HTERT RPE-1 (cell line): ENCODE data around the gene PAPPA2.
"Not testable (repeated sequence)": the region's sequence is repeated elsewhere in the genome, so short reads cannot be mapped to it uniquely, and the experiment has no call there.

Experiments used
- in situ Hi-C: fragments of 300-500 bp; cut with MboI; formaldehyde crosslinking; loops from 4 replicates; pipeline ENCODE4 v1.14.3; 2020; ENCODE audit warnings: low sequenced_read_pairs

Gene PAPPA2, protein sequence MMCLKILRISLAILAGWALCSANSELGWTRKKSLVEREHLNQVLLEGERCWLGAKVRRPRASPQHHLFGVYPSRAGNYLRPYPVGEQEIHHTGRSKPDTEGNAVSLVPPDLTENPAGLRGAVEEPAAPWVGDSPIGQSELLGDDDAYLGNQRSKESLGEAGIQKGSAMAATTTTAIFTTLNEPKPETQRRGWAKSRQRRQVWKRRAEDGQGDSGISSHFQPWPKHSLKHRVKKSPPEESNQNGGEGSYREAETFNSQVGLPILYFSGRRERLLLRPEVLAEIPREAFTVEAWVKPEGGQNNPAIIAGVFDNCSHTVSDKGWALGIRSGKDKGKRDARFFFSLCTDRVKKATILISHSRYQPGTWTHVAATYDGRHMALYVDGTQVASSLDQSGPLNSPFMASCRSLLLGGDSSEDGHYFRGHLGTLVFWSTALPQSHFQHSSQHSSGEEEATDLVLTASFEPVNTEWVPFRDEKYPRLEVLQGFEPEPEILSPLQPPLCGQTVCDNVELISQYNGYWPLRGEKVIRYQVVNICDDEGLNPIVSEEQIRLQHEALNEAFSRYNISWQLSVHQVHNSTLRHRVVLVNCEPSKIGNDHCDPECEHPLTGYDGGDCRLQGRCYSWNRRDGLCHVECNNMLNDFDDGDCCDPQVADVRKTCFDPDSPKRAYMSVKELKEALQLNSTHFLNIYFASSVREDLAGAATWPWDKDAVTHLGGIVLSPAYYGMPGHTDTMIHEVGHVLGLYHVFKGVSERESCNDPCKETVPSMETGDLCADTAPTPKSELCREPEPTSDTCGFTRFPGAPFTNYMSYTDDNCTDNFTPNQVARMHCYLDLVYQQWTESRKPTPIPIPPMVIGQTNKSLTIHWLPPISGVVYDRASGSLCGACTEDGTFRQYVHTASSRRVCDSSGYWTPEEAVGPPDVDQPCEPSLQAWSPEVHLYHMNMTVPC (N-terminal part only)

GRCh38 chr1:176462674-176463378, at the start of gene PAPPA2:
PAPPA2 (plus strand) TSS chr1:176463175; CDS start chr1:176556323, 93,148 bp downstream.
- in situ Hi-C loops: no loop called here

GRCh38 chr1:176416777-176417176, 46.2 kb upstream of the PAPPA2 start:
- in situ Hi-C loops: no loop called here

GRCh38 chr1:176419608-176420007, 43.4 kb upstream of the PAPPA2 start:
- in situ Hi-C loops: not testable (repeated sequence)

DNA sequence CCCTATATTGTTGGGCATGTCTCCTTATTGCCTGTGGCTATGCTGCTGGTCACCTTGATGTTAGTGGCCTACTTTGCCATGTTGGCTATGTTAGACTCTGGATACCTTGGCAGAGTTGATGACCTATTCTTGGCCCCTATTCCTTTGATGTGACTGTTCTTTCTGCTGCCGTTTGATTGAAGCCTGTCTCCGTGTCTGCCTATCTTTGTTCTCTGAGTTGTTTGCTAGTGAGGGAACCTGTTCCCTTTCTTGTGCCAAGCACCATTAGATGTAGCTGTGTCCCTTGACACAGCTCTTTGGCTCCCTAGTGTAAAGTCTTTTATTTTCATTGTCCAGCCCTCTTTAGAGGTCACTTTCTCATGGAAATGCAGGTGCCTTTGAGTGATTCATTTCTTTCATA, 28.7 kb upstream of the PAPPA2 start:
- in situ Hi-C loops: no loop called here

- in situ Hi-C loops: no loop called here
Measured at GRCh38 chr1:176436251-176436650, 26.7 kb upstream of the PAPPA2 start.

DNA sequence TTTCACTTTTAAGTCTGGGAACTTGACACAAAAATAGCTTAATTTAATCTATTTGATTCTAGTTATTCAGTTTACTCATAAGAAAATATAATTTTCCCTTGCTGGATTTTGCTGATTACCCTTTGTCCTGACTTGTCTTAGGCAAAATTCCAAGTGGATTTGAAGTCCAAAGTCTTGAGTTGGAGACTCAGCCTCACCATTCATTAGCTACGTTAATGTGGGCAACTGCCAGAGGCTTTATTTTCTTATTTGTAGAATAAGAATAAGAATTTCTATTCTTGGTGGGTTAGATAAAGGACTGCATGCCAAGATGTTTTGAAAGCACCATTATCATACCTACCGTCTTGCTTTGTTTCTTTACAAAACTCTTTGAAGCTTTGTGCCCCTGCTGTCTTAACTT, 22.8 kb upstream of the PAPPA2 start:
- in situ Hi-C loops: no loop called here

GRCh38 chr1:176444286-176444685, 18.7 kb upstream of the PAPPA2 start:
- in situ Hi-C loops: no loop called here

DNA sequence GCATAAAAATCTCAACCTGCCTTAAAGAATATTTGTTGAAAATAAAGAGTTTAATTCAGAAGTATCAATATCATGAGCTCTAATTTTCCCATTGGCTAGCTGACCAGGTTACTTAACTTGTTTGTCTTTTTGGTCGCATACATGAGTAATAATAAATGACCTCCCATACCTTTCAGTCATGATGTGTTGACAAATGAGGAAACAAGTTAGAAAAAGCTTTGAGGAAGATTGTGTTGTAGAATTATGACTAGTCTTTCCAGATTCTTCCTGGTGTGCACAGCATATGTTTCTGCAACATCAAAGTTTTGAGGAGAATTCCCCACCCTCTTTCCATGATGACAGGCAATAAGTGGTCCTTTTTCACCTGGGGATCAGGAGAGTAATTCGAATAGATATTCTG, 17.6 kb upstream of the PAPPA2 start:
- in situ Hi-C loops: no loop called here

- in situ Hi-C loops: no loop called here
Measured at GRCh38 chr1:176448340-176448739, 14.6 kb upstream of the PAPPA2 start.

DNA sequence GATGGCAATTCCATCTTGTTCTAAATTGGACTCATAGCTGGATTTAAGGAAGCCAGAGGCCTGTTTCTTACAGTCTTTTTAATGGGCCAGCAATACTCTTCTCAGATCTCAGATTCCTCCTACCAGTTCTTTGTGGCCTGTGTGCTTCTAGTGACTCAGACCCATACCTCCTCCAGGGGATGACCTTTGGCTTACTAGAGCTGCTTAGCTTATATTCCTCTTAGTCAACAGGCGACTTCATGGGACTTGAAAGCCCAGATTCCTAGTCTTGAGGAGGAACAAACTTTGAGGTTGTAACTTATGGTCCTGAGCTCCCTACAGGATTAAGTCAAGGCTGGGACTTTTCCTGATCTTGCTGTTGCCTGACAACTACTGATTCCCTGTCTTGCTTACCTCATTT, 12.4 kb upstream of the PAPPA2 start:
- in situ Hi-C loops: no loop called here

DNA sequence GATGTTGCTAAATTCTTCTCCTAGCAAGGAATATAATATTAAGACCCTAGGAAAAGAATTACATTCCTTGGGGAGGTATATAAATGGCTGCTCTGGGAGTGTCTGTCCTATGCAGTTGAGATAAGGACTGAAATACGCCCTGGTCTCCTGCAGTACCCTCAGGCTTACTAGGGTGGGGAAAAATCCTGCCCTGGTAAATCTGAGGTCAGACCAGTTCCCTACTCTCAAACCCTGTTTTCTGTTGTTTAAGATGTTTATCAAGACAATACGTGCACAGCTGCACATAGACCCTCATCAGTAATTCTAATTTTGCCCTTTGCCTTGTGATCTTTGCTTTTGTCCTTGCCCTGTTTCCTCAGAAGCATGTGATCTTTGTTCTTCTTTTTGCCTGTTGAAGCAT, 11.2 kb upstream of the PAPPA2 start:
- in situ Hi-C loops: not testable (repeated sequence)

GRCh38 chr1:176456795-176457194, 6.2 kb upstream of the PAPPA2 start:
- in situ Hi-C loops: no loop called here

DNA sequence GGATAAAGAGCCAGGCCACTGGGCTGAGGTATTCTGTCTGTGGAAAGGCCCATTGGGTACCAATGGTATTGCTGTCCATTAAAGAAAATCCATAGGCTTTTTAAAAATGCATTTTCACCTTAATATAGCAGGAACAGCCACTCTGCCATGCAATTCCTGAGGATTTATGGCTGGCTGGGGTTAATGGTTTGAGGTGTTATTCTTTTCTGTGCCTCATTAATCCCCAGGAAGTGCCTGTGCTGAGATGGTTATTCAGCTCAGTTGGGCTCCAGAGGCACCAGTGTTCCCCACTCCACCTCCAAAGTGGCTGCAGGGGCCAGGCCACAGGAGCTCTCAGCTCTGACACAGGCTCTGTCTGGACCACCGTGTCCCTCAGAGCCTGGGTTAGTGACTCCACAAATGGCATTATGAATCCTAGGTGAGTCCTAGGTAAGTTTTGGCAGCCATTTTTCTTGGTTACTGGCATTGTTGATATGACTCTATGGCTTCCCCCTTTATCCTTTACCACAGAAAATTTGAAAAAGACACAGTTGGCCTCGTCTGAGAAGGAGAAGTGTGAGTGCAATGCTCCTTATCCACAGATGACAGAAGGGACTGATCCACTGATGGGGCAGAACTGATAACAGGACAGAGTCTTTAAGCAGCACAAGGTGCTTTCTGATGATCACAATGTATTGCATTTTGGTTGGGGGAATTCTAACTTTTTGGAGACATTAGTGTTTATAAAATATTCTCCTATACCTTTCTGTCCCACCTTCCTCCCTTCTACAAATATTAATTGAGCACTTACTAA, 2.2 kb upstream of the PAPPA2 start:
- in situ Hi-C loops: no loop called here

GRCh38 chr1:176461576-176461975, 1.4 kb upstream of the PAPPA2 start:
- in situ Hi-C loops: no loop called here

DNA sequence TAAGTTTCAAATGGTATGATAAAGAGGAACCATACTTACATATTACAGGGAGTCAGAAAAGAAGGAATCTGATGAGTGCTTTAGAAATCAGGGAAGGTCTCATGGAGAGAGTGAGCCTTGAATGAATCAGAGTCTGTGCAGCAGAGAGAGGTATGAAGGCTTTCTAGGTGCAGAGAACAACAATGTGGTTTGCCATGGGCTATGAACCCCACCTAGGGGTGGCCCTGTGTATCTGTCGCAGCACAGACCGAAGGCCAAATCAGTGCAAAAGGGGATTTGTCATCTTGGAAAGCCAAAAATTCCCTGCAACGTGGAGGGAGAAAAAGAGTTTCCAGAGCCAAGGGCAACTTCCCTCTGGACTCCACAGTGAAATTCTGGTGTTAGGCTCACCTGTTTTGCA, 3.5 kb downstream of the PAPPA2 start:
- in situ Hi-C loops: no loop called here

DNA sequence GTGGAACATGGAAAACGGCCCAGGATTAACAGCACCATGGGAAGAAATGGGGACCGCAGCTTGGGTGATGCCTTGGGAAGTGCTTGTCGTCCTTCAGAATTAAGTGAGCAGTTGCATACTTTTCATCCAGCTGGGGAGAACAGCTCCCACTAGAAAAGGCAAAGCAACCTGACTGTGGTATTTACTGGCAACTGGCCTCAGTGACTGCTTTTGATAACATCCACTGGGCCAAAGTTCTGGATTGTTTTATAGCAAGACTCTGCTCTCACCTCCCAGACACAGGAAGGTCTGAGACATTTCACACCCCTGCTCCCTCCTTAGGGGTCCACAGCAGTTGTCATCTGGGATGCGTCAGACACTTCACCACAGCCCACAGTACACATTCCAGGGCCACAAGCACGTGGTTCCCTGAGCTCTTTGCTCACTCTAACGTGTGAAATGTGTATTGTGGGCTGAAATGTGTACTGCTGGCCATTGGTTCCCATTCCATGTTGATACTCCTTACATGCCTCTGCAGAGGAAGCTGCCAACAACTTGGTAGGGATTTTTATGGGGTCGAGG, 6.6 kb downstream of the PAPPA2 start:
- in situ Hi-C loops: no loop called here

- in situ Hi-C loops: no loop called here
Measured at GRCh38 chr1:176471338-176472121, 8.6 kb downstream of the PAPPA2 start.

GRCh38 chr1:176479971-176480370, 17.0 kb downstream of the PAPPA2 start:
- in situ Hi-C loops: no loop called here

DNA sequence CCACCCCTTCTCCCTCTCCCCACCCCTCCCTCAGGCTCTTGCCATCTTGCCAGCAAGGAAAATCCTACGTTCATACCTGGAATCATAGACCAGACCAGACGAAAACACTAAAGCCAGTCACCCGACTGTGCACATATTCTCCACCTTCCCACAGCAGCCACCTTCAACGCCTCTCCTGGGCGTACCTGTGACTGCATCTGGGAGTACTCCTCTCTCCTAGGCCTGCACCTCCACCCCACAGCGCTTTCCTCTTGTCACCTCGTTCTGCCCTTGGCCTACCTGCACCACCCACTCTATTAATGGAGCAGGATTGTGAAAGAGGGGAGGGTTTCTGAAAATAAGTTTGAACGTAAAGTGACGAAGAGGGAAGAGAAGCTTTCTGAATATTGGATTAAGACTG, 17.8 kb downstream of the PAPPA2 start:
- in situ Hi-C loops: no loop called here
